Neural cell (in vitro differentiated cells): ENCODE data around the gene LHPP.

ENCODE experiments used
- EZH2 ChIP-seq: fragments of 200-600, 300-800 bp; shearing (Covaris generic), sonication (generic); IDR thresholded peaks from 2 replicates; pipeline ENCODE4 v1.6.1; 2014; ENCODE audit warnings: antibody characterized with exemption, low read length, borderline replicate concordance, mild to moderate bottlenecking; ENCODE audit not compliant: insufficient read depth, poor library complexity, severe bottlenecking
- POLR2AphosphoS5 ChIP-seq: IDR thresholded peaks from 2 replicates; pipeline ENCODE4 v1.6.1; 2012
- RAD21 ChIP-seq: fragments of 450-650 bp; conservative IDR thresholded peaks from 2 replicates; pipeline ENCODE4 v1.6.1; 2014; ENCODE audit warnings: antibody characterized with exemption, mild to moderate bottlenecking, moderate library complexity
- TAF1 ChIP-seq: IDR thresholded peaks from 2 replicates; pipeline ENCODE4 v1.6.1; 2012; ENCODE audit warnings: low read depth
- TF ChIP-seq, protein P1 (sequence below): fragments of 450-650 bp; IDR thresholded peaks from 2 replicates; pipeline ENCODE4 v1.5.1; 2014; ENCODE audit warnings: antibody characterized with exemption, mild to moderate bottlenecking, moderate library complexity; ENCODE audit not compliant: poor library complexity, severe bottlenecking
- TF ChIP-seq, protein P2 (sequence below): IDR thresholded peaks from 2 replicates; pipeline ENCODE4 v1.6.1; 2012; ENCODE audit warnings: borderline replicate concordance

DNA sequence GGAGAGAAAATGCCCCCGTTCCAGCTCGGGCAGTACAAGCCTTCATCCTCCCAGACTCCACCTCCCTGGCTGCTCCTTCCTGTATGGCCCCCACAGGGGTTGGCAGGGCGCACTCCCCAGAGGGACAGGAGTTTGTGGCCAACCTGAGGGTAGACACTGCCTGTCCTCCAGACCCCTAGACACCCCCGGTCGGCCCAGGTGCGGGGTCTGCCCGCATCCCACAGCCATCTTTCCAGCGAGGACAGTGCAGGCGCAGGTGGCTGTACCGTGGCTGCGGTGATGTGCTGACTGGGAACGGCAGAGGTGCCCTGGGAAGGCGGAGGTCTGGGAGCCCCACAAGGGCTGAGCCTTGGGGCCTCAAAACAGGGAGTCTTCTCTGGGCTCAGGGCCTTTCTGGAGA, 81.5 kb downstream of the LHPP start:
- TF ChIP-seq, protein P1, sequence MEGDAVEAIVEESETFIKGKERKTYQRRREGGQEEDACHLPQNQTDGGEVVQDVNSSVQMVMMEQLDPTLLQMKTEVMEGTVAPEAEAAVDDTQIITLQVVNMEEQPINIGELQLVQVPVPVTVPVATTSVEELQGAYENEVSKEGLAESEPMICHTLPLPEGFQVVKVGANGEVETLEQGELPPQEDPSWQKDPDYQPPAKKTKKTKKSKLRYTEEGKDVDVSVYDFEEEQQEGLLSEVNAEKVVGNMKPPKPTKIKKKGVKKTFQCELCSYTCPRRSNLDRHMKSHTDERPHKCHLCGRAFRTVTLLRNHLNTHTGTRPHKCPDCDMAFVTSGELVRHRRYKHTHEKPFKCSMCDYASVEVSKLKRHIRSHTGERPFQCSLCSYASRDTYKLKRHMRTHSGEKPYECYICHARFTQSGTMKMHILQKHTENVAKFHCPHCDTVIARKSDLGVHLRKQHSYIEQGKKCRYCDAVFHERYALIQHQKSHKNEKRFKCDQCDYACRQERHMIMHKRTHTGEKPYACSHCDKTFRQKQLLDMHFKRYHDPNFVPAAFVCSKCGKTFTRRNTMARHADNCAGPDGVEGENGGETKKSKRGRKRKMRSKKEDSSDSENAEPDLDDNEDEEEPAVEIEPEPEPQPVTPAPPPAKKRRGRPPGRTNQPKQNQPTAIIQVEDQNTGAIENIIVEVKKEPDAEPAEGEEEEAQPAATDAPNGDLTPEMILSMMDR: no peak
- TF ChIP-seq TAF1 (no peak), EZH2 (no peak), POLR2AphosphoS5 (no peak), RAD21 (no peak)
- TF ChIP-seq, protein P2, sequence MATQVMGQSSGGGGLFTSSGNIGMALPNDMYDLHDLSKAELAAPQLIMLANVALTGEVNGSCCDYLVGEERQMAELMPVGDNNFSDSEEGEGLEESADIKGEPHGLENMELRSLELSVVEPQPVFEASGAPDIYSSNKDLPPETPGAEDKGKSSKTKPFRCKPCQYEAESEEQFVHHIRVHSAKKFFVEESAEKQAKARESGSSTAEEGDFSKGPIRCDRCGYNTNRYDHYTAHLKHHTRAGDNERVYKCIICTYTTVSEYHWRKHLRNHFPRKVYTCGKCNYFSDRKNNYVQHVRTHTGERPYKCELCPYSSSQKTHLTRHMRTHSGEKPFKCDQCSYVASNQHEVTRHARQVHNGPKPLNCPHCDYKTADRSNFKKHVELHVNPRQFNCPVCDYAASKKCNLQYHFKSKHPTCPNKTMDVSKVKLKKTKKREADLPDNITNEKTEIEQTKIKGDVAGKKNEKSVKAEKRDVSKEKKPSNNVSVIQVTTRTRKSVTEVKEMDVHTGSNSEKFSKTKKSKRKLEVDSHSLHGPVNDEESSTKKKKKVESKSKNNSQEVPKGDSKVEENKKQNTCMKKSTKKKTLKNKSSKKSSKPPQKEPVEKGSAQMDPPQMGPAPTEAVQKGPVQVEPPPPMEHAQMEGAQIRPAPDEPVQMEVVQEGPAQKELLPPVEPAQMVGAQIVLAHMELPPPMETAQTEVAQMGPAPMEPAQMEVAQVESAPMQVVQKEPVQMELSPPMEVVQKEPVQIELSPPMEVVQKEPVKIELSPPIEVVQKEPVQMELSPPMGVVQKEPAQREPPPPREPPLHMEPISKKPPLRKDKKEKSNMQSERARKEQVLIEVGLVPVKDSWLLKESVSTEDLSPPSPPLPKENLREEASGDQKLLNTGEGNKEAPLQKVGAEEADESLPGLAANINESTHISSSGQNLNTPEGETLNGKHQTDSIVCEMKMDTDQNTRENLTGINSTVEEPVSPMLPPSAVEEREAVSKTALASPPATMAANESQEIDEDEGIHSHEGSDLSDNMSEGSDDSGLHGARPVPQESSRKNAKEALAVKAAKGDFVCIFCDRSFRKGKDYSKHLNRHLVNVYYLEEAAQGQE: no peak
